Fibroblast of skin of right quadriceps (primary cell): ENCODE measurements around the gene NMNAT2.
"Not testable (repeated sequence)": the region's sequence is repeated elsewhere in the genome, so short reads cannot be mapped to it uniquely, and the experiment has no call there.

ENCODE experiments used
- DNase-seq: peaks from one replicate; pipeline ENCODE4 v3.0.0-alpha.2; 2013

NMNAT2 gene

GRCh38 chr1:183282101-183282855, 135.9 kb downstream of the NMNAT2 start:
- no peak for DNase-seq

GRCh38 chr1:183281553-183282091, 136.6 kb downstream of the NMNAT2 start:
- DNase-seq = peak; percentile 86

- DNase-seq = peak; percentile 52
These were observed 137.1 kb downstream of the NMNAT2 start for GRCh38 chr1:183281039-183281438.

GRCh38 chr1:183279835-183280234, 138.3 kb downstream of the NMNAT2 start:
- peak; percentile 74 for DNase-seq

- DNase-seq = peak; percentile 75
These were observed 139.2 kb downstream of the NMNAT2 start for GRCh38 chr1:183278739-183279591.

- peak; percentile 80 for DNase-seq
These were observed 140.1 kb downstream of the NMNAT2 start for GRCh38 chr1:183277821-183278738.

- DNase-seq = no peak
These were observed 141.6 kb downstream of the NMNAT2 start for GRCh38 chr1:183276386-183277080.

- DNase-seq = no peak
These were observed 142.9 kb downstream of the NMNAT2 start for GRCh38 chr1:183275322-183275721.

- no peak for DNase-seq
These were observed 143.3 kb downstream of the NMNAT2 start for GRCh38 chr1:183274836-183275235.

GRCh38 chr1:183273984-183274383, 144.2 kb downstream of the NMNAT2 start:
- DNase-seq = not testable (repeated sequence)

GRCh38 chr1:183273300-183273699, 144.9 kb downstream of the NMNAT2 start:
- peak; percentile 16 for DNase-seq

GRCh38 chr1:183272390-183272848, 145.8 kb downstream of the NMNAT2 start:
- peak; percentile 82 for DNase-seq

GRCh38 chr1:183270541-183271141, 147.5 kb downstream of the NMNAT2 start:
- DNase-seq = peak; percentile 89

- peak; percentile 94 for DNase-seq
These were observed 150.3 kb downstream of the NMNAT2 start for GRCh38 chr1:183267646-183268431.

- DNase-seq = no peak
These were observed 154.1 kb downstream of the NMNAT2 start for GRCh38 chr1:183263886-183264602.

GRCh38 chr1:183262628-183263200, 155.5 kb downstream of the NMNAT2 start:
- DNase-seq = no peak

- no peak for DNase-seq
These were observed 158.3 kb downstream of the NMNAT2 start for GRCh38 chr1:183259924-183260323.

- DNase-seq = no peak
These were observed 163.1 kb downstream of the NMNAT2 start for GRCh38 chr1:183255073-183255472.

- no peak for DNase-seq
These were observed 166.2 kb downstream of the NMNAT2 start for GRCh38 chr1:183251959-183252450.
